Transverse colon (tissue), 4 donors: ENCODE results near the gene BCL7B.

ENCODE experiments used
- CTCF ChIP-seq, 5 experiments: fragments of 200-600 bp in 3 of 5; fragments of 450-650 bp in 2 of 5; sonication (generic) in 3 of 5; IDR thresholded peaks; 1 replicate in 2 of 5; 2 replicates in 3 of 5; pipeline ENCODE4 v1.5.1; 2016 to 2017; ENCODE audit warnings: antibody characterized with exemption in 5 of 5, inconsistent platforms in 3 of 5, mild to moderate bottlenecking in 2 of 5, moderate library complexity in 1 of 5
- EP300 ChIP-seq: sonication (generic); formaldehyde crosslinking; IDR thresholded peaks from one replicate; pipeline ENCODE4 v1.6.1; 2017; ENCODE audit warnings: antibody characterized with exemption, low read depth
- POLR2A ChIP-seq: fragments of 450-650 bp; IDR thresholded peaks from one replicate; pipeline ENCODE4 v1.6.1; 2016; ENCODE audit warnings: antibody characterized with exemption, mild to moderate bottlenecking, moderate library complexity
- POLR2AphosphoS5 ChIP-seq, 3 donors: sonication (generic); formaldehyde crosslinking; IDR thresholded peaks; one replicate each; pipeline ENCODE4 v1.6.1; 2016; ENCODE audit warnings: antibody characterized with exemption in 3 of 3

- TF ChIP-seq CTCF (IDR thresholded peaks at IDR 0.05) (no peak), POLR2AphosphoS5 (IDR thresholded peaks at IDR 0.05) (no peak), POLR2A (no peak), EP300 (no peak)
Measured at GRCh38 chr7:73567140-73567539, 9.7 kb upstream of the BCL7B start.
